Kidney (tissue), 14 donors: ENCODE data around the gene VDAC2. TPM values are rescaled to one million over a fixed set of nuclear protein-coding genes. Genes with fewer than 3 reads are reported as not detected.

Experiments used
- DNase-seq, 5 donors: peaks; one replicate each; pipeline ENCODE4 v3.0.0-alpha.2; 2013 to 2020
- FAIRE-seq: peaks from 2 replicates; lab custom pipeline; 2012; peaks lifted over from hg19 to GRCh38; lab: Jason Lieb, UNC
- H3K27ac ChIP-seq, 2 donors: one replicate each; pipeline ENCODE4 v1.7.0; 2013; ENCODE audit warnings: low read depth in 2 of 2, low read length in 2 of 2, inconsistent platforms in 1 of 2
- H3K27me3 ChIP-seq: one replicate; pipeline ENCODE4 v1.7.1; 2013; ENCODE audit warnings: low read length, inconsistent platforms; ENCODE audit not compliant: control insufficient read depth, insufficient read depth
- H3K36me3 ChIP-seq, 3 donors: one replicate each; pipeline versions ENCODE4 v1.7.0 to v1.7.1; 2013; ENCODE audit warnings: low read length in 3 of 3, control low read depth in 1 of 3, inconsistent platforms in 1 of 3; ENCODE audit not compliant: insufficient read depth in 3 of 3, control insufficient read depth in 2 of 3
- H3K4me1 ChIP-seq, 3 donors: one replicate each; pipeline versions ENCODE4 v1.7.0 to v1.7.1; 2013; ENCODE audit warnings: low read length in 3 of 3, inconsistent platforms in 1 of 3, low read depth in 1 of 3; ENCODE audit not compliant: control insufficient read depth in 2 of 3, insufficient read depth in 2 of 3
- H3K4me3 ChIP-seq, 3 donors: one replicate each; pipeline versions ENCODE4 v1.7.0 to v1.8.1; 2013; ENCODE audit warnings: low read length in 3 of 3, control low read depth in 1 of 3, inconsistent platforms in 1 of 3
- H3K9ac ChIP-seq, 3 donors: one replicate each; pipeline versions ENCODE4 v1.7.0 to v1.7.1; 2013; ENCODE audit warnings: low read length in 3 of 3, control low read depth in 1 of 3, inconsistent platforms in 1 of 3
- H3K9me3 ChIP-seq, 3 donors: one replicate each; pipeline versions ENCODE4 v1.7.0 to v1.7.1; 2013; ENCODE audit warnings: low read length in 3 of 3, control low read depth in 1 of 3, inconsistent platforms in 1 of 3; ENCODE audit not compliant: control insufficient read depth in 2 of 3, insufficient read depth in 1 of 3
- intact Hi-C: fragments of 100-400 bp; cut with DNase I; formaldehyde crosslinking; loops from one replicate; pipeline ENCODE4 v1.11.1; 2022
- polyA plus RNA-seq: library from polyadenylated mRNA; stranded (reverse); fragments of 350-450 nt; fragmentation: Illumina TruSeq; extraction: RNeasy Lipid Tissue Mini Kit (QIAGEN cat#74804); gene quantifications from one replicate; pipeline ENCODE4 v1.2.3, GENCODE V29; 2014; ENCODE audit warnings: low read depth, low replicate concordance; ENCODE audit not compliant: insufficient read depth
- total RNA-seq: library from RNA; stranded (reverse); fragmentation: NEBNext Ultra II Directional; extraction: Animal tissue kit (Norgen Biotek cat#: 25700); gene quantifications from one replicate; pipeline ENCODE4 v1.2.1, GENCODE V29; 2021
- TF ChIP-seq, protein P1 (sequence below): IDR thresholded peaks from 3 replicates; pipeline ENCODE4 v1.5.1; 2012; ENCODE audit warnings: mild to moderate bottlenecking, moderate library complexity, borderline replicate concordance; ENCODE audit not compliant: insufficient read depth; ENCODE audit errors: extremely low read depth
- donor health status: control.
- donor health status: control.
- donor health status: control.
- donor health status: control.
- donor health status: control.
- donor health status: DM: yes; HTN: yes; CAD: no.
- donor health status: Normal renal cell carcinoma (clear cell type).

VDAC2 gene
- total and polyA plus RNA-seq, 2 donors from 2014 or later = 128 to 211 TPM

DNA sequence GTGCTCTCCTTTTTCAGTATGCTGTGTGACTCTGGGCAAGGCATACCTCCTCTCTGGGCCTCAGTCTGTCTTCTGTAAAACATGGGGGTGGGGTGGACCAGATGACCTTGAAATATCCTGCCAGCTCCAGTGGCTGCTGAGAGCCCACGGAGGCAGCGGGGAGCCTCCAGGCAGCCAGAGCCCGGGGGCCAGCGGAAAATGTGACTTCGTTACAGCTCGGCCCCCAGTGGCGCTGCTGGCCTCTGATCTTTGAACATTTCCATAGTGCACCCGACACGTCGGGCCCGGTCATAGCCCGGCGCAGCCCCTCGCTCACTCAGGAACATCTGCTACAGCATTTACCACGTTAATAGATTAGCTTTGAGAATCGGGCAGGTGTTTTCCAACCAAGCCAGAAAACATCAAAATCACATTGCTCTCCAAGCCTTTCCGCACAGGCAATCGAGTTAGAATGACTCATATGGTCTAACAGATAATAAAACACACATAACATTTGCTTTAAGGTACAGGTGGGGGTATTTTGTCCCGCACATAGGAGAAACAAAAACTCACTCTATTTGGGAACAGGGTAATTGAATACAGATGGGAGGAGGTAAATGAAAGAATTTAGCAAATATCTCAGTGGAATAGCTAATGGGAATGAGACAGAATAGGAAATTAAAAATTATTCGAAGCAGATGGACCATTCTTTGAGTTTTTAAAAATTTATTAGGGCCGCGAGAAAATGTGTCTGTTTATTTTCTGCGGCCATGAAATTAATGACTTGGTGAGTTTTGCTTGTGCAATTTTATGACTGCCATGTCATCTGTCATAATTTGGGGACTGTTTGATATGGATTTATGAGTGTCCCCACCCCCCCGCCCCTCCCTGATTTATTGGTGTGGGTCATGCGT, 51.5 kb downstream of the VDAC2 start:
- no peaks in the 10 kb centered on the region for H3K36me3 ChIP-seq
- H3K4me1 ChIP-seq = peaks cover 0 to 4% (median 0%) of the 10 kb centered on the region in 3 donors
- intact Hi-C loops = no loop called here
- no peak overlapping the region for H3K27ac ChIP-seq
- FAIRE-seq (no peak), DNase-seq (peak in 3 of 5 donors; percentile 26 to 73 (median 42))
- H3K9ac ChIP-seq = no peak overlapping the region
- H3K9me3 ChIP-seq = peaks cover 0 to 5% (median 0%) of the 10 kb centered on the region in 3 donors
- no peaks in the 10 kb centered on the region for H3K27me3 ChIP-seq
- TF ChIP-seq, protein P1, sequence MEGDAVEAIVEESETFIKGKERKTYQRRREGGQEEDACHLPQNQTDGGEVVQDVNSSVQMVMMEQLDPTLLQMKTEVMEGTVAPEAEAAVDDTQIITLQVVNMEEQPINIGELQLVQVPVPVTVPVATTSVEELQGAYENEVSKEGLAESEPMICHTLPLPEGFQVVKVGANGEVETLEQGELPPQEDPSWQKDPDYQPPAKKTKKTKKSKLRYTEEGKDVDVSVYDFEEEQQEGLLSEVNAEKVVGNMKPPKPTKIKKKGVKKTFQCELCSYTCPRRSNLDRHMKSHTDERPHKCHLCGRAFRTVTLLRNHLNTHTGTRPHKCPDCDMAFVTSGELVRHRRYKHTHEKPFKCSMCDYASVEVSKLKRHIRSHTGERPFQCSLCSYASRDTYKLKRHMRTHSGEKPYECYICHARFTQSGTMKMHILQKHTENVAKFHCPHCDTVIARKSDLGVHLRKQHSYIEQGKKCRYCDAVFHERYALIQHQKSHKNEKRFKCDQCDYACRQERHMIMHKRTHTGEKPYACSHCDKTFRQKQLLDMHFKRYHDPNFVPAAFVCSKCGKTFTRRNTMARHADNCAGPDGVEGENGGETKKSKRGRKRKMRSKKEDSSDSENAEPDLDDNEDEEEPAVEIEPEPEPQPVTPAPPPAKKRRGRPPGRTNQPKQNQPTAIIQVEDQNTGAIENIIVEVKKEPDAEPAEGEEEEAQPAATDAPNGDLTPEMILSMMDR = no peak
- no peak overlapping the region for H3K4me3 ChIP-seq

DNA sequence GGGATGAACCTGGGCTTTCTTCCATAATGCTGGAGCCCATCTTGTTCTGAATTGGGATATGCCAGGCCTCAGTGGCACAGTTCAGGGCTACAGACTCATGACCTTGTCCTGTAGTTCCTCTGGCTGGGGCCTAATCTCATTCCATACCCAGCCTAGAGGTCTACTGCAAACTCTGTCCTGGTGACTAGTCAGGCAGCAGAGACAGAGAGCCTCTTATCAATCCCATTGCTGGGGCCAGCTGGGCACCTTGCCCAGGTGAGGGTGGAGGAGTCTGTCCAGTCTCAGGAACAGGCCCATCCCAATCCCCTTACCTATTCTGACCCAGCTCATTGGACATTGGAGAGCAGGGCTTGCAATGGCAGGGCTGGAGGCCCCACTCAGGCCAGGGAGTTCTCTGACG, 53.2 kb downstream of the VDAC2 start:
- Histone ChIP-seq H3K4me3 (no peak overlapping the region), H3K27me3 (no peaks in the 10 kb centered on the region), H3K9me3 (peaks cover 0 to 5% (median 0%) of the 10 kb centered on the region in 3 donors), H3K36me3 (no peaks in the 10 kb centered on the region), H3K27ac (no peak overlapping the region), H3K4me1 (peaks cover 0 to 4% (median 0%) of the 10 kb centered on the region in 3 donors), H3K9ac (no peak overlapping the region)
- DNase-seq (peak in 1 of 5 donors; percentile 35), FAIRE-seq (no peak)
- intact Hi-C loops = no loop called here
- TF ChIP-seq, protein P1 = no peak

DNA sequence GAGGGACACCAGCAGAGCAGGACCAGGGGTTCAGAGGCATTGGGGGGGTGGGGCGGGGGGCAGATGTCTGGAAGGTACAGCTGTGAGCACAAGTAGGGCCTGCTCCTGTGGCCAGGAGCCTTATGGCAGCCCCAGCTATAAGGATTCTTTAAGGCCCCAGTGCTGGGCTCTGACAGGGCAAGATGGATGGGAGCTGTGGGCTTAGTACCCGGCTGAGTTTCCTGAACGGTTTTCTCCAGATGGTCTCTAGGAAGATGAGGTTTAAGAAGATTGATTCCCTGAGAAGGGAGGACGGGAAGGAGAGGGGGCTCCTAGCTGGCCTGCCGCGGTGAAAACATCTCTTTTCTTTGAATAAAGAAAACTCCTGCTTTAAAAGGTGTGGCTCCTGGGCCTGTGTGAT, 55.3 kb downstream of the VDAC2 start:
- Histone ChIP-seq H3K9ac (no peak overlapping the region), H3K27me3 (no peaks in the 10 kb centered on the region), H3K36me3 (no peaks in the 10 kb centered on the region), H3K4me1 (peaks cover 0 to 4% (median 0%) of the 10 kb centered on the region in 3 donors), H3K27ac (no peak overlapping the region), H3K4me3 (no peak overlapping the region), H3K9me3 (peaks cover 0 to 5% (median 0%) of the 10 kb centered on the region in 3 donors)
- TF ChIP-seq, protein P1 = no peak
- FAIRE-seq = no peak
- intact Hi-C loops = no loop called here
- peak in 2 of 5 donors; percentile 15 to 42 for DNase-seq
